Mucosa of stomach (tissue), 1 donor: ENCODE results near the gene NFYC.

ENCODE experiments used
- H3K27me3 ChIP-seq: one replicate; pipeline ENCODE4 v1.7.0; 2013; ENCODE audit warnings: mild to moderate bottlenecking, low read length; ENCODE audit not compliant: control insufficient read depth, insufficient read depth
- H3K36me3 ChIP-seq: one replicate; pipeline ENCODE4 v1.7.0; 2013; ENCODE audit warnings: low read length; ENCODE audit not compliant: control insufficient read depth, insufficient read depth
- H3K4me1 ChIP-seq: one replicate; pipeline ENCODE4 v1.7.0; 2013; ENCODE audit warnings: mild to moderate bottlenecking, low read length; ENCODE audit not compliant: control insufficient read depth, insufficient read depth
- H3K4me3 ChIP-seq: one replicate; pipeline ENCODE4 v1.7.0; 2013; ENCODE audit warnings: low read length
- H3K9ac ChIP-seq: one replicate; pipeline ENCODE4 v1.7.0; 2013; ENCODE audit warnings: mild to moderate bottlenecking, low read length, moderate library complexity
- H3K9me3 ChIP-seq: one replicate; pipeline ENCODE4 v1.7.0; 2013; ENCODE audit warnings: mild to moderate bottlenecking, low read length, moderate library complexity; ENCODE audit not compliant: control insufficient read depth
- donor health status: Pancreatic carcinoma.

The NFYC gene

DNA sequence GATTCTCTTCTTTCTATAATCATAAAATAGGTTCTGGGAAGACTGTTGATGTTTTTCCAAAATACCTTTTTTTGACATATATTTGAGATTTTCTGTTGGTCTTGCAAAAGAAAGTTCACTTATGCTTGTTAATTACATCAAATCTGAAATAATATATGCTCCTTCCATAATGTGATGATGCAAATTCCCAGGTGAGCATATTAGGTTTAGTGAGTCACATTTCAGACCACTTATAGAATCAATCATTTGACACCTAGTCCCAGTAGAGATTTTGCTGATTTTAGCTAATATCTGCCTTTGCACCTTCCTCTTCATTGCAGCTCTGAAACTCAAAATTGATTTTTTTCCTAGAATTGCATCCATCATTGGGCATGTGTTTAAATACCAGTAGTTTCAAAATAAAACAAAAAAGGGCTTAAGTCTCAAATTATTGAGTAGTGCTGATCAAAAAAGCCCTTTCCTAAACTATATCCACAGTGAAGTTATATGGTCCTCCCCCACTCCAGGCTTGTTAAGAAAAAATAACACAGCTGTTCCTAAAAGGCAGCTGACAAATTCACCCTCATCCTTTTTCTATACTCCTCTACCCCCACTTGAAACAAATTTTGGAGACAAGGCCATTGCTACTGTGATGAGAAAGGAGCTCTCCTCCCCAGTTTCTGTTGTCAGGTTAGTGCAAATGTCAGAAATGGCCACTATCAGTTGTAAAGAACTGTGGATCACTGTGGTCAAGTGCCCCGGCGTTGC lies 55.0 kb downstream of the NFYC start:
- Histone ChIP-seq H3K4me3 (no peak overlapping the region), H3K9me3 (no peaks in the 10 kb centered on the region), H3K4me1 (no peaks in the 10 kb centered on the region), H3K9ac (no peak overlapping the region), H3K27me3 (no peaks in the 10 kb centered on the region), H3K36me3 (no peaks in the 10 kb centered on the region)

DNA sequence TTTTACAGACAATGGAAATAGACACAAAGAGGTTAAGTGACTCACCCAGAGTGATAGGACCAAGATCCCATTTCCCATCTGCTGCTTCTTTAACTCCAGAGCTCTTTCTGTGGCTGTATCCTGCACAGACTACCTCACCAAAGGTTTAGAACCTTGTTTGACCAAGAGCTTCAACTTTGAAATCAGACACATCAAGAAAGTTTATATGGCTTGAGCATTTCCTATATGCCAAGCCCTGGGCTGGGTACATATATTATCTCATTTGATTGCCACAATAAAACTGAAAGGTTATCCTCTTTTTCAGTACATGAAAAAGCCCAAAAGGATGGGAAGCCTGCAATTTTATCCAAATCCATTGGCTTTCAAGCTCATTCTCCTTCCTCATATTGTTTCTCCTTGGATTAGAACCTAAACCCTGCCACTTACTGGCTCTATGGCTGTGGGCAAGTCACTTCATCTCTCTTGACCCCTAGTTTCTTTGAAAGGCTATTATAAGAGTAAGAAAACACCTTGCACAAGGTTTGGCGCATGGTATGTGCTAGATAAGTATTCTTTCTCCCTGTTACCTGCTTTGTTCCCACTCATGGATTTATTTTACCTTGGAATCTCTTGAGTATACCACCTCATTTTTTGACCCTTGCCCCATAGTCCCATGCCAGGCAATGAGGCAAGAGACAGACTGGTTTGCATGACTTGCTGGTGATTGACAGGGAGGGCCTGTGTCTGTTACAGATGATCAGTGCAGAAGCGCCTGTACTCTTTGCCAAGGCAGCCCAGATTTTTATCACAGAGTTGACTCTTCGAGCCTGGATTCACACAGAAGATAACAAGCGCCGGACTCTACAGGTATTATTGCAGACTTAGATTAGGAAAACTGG lies 57.6 kb downstream of the NFYC start:
- Histone ChIP-seq H3K4me3 (no peak overlapping the region), H3K4me1 (no peaks in the 10 kb centered on the region), H3K27me3 (no peaks in the 10 kb centered on the region), H3K9ac (no peak overlapping the region), H3K9me3 (no peaks in the 10 kb centered on the region), H3K36me3 (no peaks in the 10 kb centered on the region)

DNA sequence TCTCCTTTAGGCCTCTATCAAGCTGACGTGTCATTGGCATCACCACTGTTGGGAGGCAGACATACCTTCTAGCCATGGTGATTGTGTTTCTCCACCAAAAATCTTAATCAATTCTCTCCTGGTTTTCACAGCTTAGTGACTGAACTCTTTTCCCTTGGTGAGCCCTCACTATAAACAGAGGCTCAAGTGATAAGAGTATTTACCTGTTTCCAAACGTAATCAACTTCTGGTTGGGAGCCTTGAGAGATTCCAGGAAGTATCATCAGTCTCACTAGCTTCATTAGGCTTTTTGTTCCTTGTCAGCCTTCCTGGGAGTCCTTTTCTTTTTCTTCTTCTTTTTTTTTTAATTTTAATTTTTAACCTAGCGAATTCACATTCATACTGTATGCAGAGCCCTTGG lies 58.3 kb downstream of the NFYC start:
- no peaks in the 10 kb centered on the region for H3K36me3 ChIP-seq

DNA sequence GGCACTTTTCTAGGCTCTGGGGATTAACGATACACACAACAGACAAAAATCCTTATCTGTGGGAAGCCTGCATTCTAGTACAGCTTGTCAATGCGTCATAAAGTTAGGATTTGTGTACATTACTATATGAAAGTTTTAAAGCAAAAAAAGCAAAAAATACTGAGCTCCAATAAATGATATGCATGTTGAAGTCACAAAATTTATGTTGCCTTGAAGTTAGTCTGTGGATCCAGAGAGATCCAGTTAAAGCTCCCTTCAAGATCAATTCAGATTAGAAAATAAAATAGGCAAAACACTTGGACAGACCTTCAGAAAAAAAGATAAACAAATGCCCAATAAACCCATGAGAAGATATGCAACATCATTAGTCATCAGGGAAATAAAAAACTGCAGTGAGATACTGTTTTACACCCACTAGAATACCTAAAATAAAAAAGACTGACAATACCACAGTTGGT lies 59.0 kb downstream of the NFYC start:
- Histone ChIP-seq H3K9me3 (no peaks in the 10 kb centered on the region), H3K4me3 (no peak overlapping the region), H3K4me1 (no peaks in the 10 kb centered on the region)

More for the DNA sequence above, 58.3 kb downstream of the NFYC start:
- H3K4me3 ChIP-seq, result no peak overlapping the region
- H3K27me3 ChIP-seq, result no peaks in the 10 kb centered on the region
- no peaks in the 10 kb centered on the region for H3K9me3 ChIP-seq
- no peaks in the 10 kb centered on the region for H3K4me1 ChIP-seq
- H3K9ac ChIP-seq, result no peak overlapping the region

DNA sequence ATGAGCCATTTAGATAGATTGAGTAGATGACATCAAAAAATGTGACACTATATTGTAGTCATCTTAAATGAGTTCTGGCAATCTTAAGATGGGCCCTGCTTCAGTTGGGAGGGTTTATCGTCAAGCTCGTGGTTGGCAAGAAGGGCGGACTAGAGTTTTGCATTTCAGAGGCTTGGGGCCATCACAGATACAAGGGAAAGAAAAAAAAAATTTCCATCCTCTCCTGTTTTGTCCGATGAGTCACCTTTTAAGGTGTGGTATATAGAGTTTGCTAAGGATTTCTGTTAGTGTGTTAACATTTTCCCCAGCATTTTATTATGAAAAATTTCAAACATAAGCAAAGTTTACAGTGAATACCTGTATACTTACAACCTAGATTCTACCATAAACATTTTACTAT lies 60.3 kb downstream of the NFYC start:
- H3K9me3 ChIP-seq, result no peaks in the 10 kb centered on the region
- H3K36me3 ChIP-seq, result no peaks in the 10 kb centered on the region
- no peak overlapping the region for H3K9ac ChIP-seq
- H3K27me3 ChIP-seq, result no peaks in the 10 kb centered on the region
- H3K4me3 ChIP-seq, result no peak overlapping the region
- no peaks in the 10 kb centered on the region for H3K4me1 ChIP-seq

More for the DNA sequence above, 59.0 kb downstream of the NFYC start:
- Histone ChIP-seq H3K36me3 (no peaks in the 10 kb centered on the region), H3K27me3 (no peaks in the 10 kb centered on the region), H3K9ac (no peak overlapping the region)

DNA sequence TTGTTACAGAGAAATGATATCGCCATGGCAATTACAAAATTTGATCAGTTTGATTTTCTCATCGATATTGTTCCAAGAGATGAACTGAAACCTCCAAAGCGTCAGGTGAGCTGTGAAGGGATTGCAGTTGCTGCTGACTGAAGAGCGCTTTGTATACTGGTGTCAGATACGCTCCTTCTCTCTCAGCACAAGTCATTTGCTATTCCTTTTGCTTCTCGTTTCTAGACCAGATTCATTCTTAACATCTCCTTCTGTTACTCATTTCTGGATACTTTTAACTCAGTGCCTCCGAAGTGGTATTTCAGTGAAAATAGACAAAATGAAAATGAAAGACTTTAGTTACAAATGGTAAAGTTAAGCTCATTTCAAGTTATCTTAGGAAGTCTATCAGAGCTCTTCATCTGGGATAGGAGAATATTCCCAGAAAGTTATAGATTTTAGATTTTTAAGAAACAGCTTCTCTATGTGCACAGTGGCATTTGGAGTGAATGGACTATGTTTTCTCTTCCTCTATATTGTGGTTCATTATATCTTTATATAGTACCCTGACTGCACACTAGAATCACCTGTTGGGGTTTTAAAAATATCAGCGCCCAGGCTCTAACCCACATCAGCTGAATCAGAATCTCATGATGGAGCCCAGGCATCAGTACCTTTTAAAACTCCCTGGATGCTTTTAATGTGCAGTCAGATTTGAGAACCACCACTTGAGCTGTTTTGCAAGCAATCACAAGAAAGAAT lies 61.8 kb downstream of the NFYC start:
- H3K36me3 ChIP-seq, result peaks cover 9% of the 10 kb centered on the region

DNA sequence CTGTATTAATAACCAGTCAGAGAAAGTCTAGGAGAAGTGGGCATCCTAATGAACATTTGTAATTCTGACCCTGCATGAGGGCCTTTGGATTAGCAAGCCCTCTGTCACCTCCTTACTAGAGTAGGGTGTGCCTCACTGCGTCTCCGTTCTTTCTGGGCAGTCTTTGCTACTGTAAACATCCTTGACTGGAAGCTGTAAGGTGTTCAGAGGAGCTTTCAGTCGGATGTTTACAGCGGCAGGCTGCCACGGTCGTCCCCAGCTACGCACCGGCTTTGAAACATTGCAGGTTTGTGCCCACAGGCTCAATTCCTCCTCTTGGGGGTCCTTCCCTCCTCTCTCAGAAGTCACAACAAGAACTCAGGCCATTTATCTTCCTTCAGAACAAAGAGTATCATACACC lies 62.7 kb downstream of the NFYC start:
- Histone ChIP-seq H3K9me3 (no peaks in the 10 kb centered on the region), H3K36me3 (peaks cover 15% of the 10 kb centered on the region), H3K4me1 (no peaks in the 10 kb centered on the region), H3K27me3 (no peaks in the 10 kb centered on the region), H3K9ac (no peak overlapping the region), H3K4me3 (no peak overlapping the region)

More for the DNA sequence above, 61.8 kb downstream of the NFYC start:
- Histone ChIP-seq H3K4me3 (no peak overlapping the region), H3K9ac (no peak overlapping the region), H3K4me1 (no peaks in the 10 kb centered on the region), H3K9me3 (no peaks in the 10 kb centered on the region), H3K27me3 (no peaks in the 10 kb centered on the region)

DNA sequence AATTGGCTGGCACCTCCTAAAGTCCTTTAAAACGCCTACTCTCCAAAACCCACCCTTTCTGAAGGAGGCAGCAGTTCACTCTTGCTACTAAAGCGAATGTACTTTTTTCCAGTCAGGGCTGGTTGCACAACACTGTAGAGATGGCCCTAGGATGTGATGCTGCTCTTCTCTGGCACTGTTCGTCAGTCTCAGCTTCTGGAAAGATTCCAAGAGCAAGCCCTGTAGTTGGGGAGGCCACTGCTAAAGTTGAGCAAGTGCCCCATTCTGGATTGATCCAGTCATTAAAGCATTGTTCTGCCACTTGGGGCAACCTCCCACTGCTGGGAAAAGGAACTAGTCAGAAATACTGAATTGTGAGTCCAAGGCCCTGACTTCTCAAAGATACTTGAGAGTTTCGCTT lies 63.6 kb downstream of the NFYC start:
- H3K9me3 ChIP-seq, result no peaks in the 10 kb centered on the region
- H3K9ac ChIP-seq, result no peak overlapping the region
- no peaks in the 10 kb centered on the region for H3K4me1 ChIP-seq
- H3K27me3 ChIP-seq, result no peaks in the 10 kb centered on the region
- no peak overlapping the region for H3K4me3 ChIP-seq
- H3K36me3 ChIP-seq, result peaks cover 15% of the 10 kb centered on the region

DNA sequence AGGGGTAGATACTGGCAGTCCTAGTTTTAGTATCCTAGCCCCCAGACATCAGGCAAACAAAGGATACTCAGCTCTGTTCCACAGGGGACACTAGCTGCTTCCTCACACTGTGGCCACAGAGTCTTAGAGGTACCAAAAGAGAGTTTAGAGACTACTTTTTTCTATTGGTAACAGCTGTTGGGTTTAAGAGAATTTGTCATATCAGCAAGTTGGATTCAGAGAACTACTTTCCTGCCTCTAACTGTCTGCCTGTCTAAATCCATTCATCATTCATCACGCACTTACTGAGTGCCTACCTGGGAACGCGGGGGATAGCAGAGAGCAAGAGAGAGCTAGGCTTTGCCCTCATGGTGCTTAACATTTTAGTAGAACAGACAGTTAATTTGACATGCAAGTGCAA lies 65.0 kb downstream of the NFYC start:
- Histone ChIP-seq H3K9ac (no peak overlapping the region), H3K4me1 (no peaks in the 10 kb centered on the region), H3K4me3 (no peak overlapping the region), H3K36me3 (peaks cover 15% of the 10 kb centered on the region), H3K27me3 (no peaks in the 10 kb centered on the region), H3K9me3 (no peaks in the 10 kb centered on the region)

DNA sequence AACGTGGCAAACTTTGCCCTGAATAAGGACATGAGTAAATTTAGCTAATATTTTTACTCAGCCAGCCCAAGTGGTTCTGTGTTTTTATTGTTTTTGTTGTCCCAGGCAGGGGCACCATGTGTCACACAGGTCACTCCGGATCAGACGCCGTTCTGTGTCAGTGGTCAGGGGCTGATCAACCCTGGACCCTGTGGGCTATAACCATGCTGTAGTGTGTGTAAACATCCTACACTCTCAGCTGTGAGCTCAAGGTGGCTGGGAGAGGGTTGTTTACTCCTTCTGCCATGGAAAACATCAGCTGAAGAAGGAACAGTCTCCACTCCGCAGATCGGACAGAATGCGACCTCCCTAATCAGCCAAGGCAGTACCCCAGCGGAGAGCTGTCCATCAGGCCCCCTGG lies 65.6 kb downstream of the NFYC start:
- H3K4me1 ChIP-seq, result no peaks in the 10 kb centered on the region
- H3K4me3 ChIP-seq, result no peak overlapping the region
- peaks cover 15% of the 10 kb centered on the region for H3K36me3 ChIP-seq
- no peaks in the 10 kb centered on the region for H3K9me3 ChIP-seq
- H3K9ac ChIP-seq, result no peak overlapping the region
- H3K27me3 ChIP-seq, result no peaks in the 10 kb centered on the region

DNA sequence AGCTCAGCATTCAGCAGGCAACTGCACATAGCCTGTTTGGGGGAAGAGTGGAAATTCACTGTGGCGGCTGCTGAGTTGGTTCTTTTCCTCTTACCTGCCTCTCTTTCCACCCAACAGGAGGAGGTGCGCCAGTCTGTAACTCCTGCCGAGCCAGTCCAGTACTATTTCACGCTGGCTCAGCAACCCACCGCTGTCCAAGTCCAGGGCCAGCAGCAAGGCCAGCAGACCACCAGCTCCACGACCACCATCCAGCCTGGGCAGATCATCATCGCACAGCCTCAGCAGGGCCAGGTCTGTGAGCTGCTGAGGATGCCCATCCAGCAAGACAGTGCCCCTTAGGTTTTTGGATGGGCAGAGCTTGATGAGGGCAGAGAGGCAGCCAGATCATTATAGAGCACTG lies 66.5 kb downstream of the NFYC start:
- H3K36me3 ChIP-seq, result peaks cover 15% of the 10 kb centered on the region
- no peaks in the 10 kb centered on the region for H3K4me1 ChIP-seq
- no peak overlapping the region for H3K9ac ChIP-seq

More for the DNA sequence above, 66.5 kb downstream of the NFYC start:
- no peak overlapping the region for H3K4me3 ChIP-seq
- H3K9me3 ChIP-seq, result no peaks in the 10 kb centered on the region
- H3K27me3 ChIP-seq, result no peaks in the 10 kb centered on the region
